H9 (cell line): Measurements from ENCODE around the gene MRTFA. TPM values are rescaled to one million over a fixed set of nuclear protein-coding genes. Genes with fewer than 3 reads are reported as not detected.

Source experiments
- DNase-seq: peaks from one replicate; pipeline ENCODE4 v3.0.0-alpha.2; 2017
- H2AFZ ChIP-seq: one replicate; pipeline ENCODE4 v1.6.1; 2013; ENCODE audit warnings: mild to moderate bottlenecking, low read length, control low read depth, moderate library complexity
- H2AK5ac ChIP-seq: 2 replicates; pipeline ENCODE4 v1.6.1; 2013; ENCODE audit warnings: low read length, control low read depth, mixed read lengths; ENCODE audit not compliant: insufficient read length
- H2BK120ac ChIP-seq: one replicate; pipeline ENCODE4 v1.6.1; 2013; ENCODE audit warnings: low read depth, mild to moderate bottlenecking, low read length, control low read depth, inconsistent platforms; ENCODE audit not compliant: poor library complexity, severe bottlenecking
- H2BK12ac ChIP-seq: 2 replicates; pipeline ENCODE4 v1.6.1; 2013; ENCODE audit warnings: low read length, control low read depth, mixed read lengths, low read depth; ENCODE audit not compliant: insufficient read length
- H2BK15ac ChIP-seq: 2 replicates; pipeline ENCODE4 v1.6.1; 2013; ENCODE audit warnings: low read depth, low read length, control low read depth
- H2BK20ac ChIP-seq: one replicate; pipeline ENCODE4 v1.6.1; 2013; ENCODE audit warnings: low read depth, mild to moderate bottlenecking, low read length, control low read depth, inconsistent platforms; ENCODE audit not compliant: poor library complexity, severe bottlenecking
- H2BK5ac ChIP-seq: 2 replicates; pipeline ENCODE4 v1.6.1; 2013; ENCODE audit warnings: low read length, control low read depth, mixed read lengths; ENCODE audit not compliant: insufficient read length
- H3K14ac ChIP-seq: 2 replicates; pipeline ENCODE4 v1.6.1; 2013; ENCODE audit warnings: low read length, control low read depth; ENCODE audit not compliant: insufficient read depth
- H3K18ac ChIP-seq: 2 replicates; pipeline ENCODE4 v1.6.1; 2013; ENCODE audit warnings: low read depth, mild to moderate bottlenecking, mixed read lengths, low read length, control low read depth; ENCODE audit not compliant: insufficient read length
- H3K23ac ChIP-seq: 2 replicates; pipeline ENCODE4 v1.6.1; 2013; ENCODE audit warnings: low read length, control low read depth, mixed read lengths, low read depth; ENCODE audit not compliant: insufficient read length
- H3K23me2 ChIP-seq: 2 replicates; pipeline ENCODE4 v1.6.1; 2013; ENCODE audit warnings: low read depth, mild to moderate bottlenecking, mixed read lengths, low read length, control low read depth; ENCODE audit not compliant: insufficient read length, poor library complexity, severe bottlenecking
- H3K27ac ChIP-seq: 2 replicates; pipeline ENCODE4 v1.5.1; 2013; ENCODE audit warnings: low read length, control low read depth, mixed read lengths, low read depth; ENCODE audit not compliant: insufficient read length
- H3K27me3 ChIP-seq: 2 replicates; pipeline ENCODE4 v1.6.1; 2013; ENCODE audit warnings: low read length, control low read depth, inconsistent platforms; ENCODE audit not compliant: insufficient read depth
- H3K4ac ChIP-seq: 2 replicates; pipeline ENCODE4 v1.6.1; 2013; ENCODE audit warnings: low read depth, mild to moderate bottlenecking, control low read depth, inconsistent platforms, low read length, moderate library complexity
- H3K4me1 ChIP-seq: 2 replicates; pipeline ENCODE4 v1.6.1; 2013; ENCODE audit warnings: low read length, control low read depth, inconsistent platforms; ENCODE audit not compliant: insufficient read depth
- H3K4me2 ChIP-seq: 2 replicates; pipeline ENCODE4 v1.6.1; 2013; ENCODE audit warnings: low read length, control low read depth, mixed read lengths; ENCODE audit not compliant: insufficient read length, insufficient read depth
- H3K56ac ChIP-seq: 2 replicates; pipeline ENCODE4 v1.6.1; 2013; ENCODE audit warnings: low read depth, mild to moderate bottlenecking, mixed read lengths, low read length, control low read depth; ENCODE audit not compliant: insufficient read length
- H3K79me1 ChIP-seq: 2 replicates; pipeline ENCODE4 v1.6.1; 2013; ENCODE audit warnings: low read depth, mild to moderate bottlenecking, moderate library complexity, low read length, control low read depth, inconsistent platforms; ENCODE audit not compliant: insufficient read depth, poor library complexity, severe bottlenecking
- H3K79me2 ChIP-seq: 2 replicates; pipeline ENCODE4 v1.6.1; 2013; ENCODE audit warnings: low read length, control low read depth, inconsistent platforms; ENCODE audit not compliant: insufficient read depth
- H3K9ac ChIP-seq: 2 replicates; pipeline ENCODE4 v1.6.1; 2013; ENCODE audit warnings: low read length, control low read depth, mixed read lengths; ENCODE audit not compliant: insufficient read length; ENCODE audit errors: extremely low read depth
- H3K9me3 ChIP-seq: one replicate; pipeline ENCODE4 v1.6.1; 2013; ENCODE audit warnings: low read depth, low read length, inconsistent platforms; ENCODE audit not compliant: control insufficient read depth
- H3T11ph ChIP-seq: one replicate; pipeline ENCODE4 v1.6.1; 2013; ENCODE audit warnings: mild to moderate bottlenecking, low read length, control low read depth, inconsistent platforms
- H4K20me1 ChIP-seq: one replicate; pipeline ENCODE4 v1.6.1; 2013; ENCODE audit not compliant: control insufficient read depth, insufficient read length, insufficient read depth
- H4K5ac ChIP-seq: 2 replicates; pipeline ENCODE4 v1.6.1; 2013; ENCODE audit warnings: low read depth, mild to moderate bottlenecking, mixed read lengths, low read length, control low read depth; ENCODE audit not compliant: insufficient read length
- H4K8ac ChIP-seq: replicated peaks from 2 replicates; pipeline ENCODE4 v1.6.1; 2013; ENCODE audit warnings: low read length, control low read depth, mixed read lengths, low read depth; ENCODE audit not compliant: insufficient read length
- H4K91ac ChIP-seq: 2 replicates; pipeline ENCODE4 v1.6.1; 2013; ENCODE audit warnings: low read depth, mild to moderate bottlenecking, moderate library complexity, mixed read lengths, low read length, control low read depth; ENCODE audit not compliant: insufficient read length
- H3K27ac Mint-ChIP-seq, 3 experiments: 2 replicates in 2 of 3; 3 replicates in 1 of 3; pipeline ENCODE4 v1.8.0; 2020 to 2021; ENCODE audit warnings: mixed read lengths in 3 of 3, mild to moderate bottlenecking in 1 of 3, moderate library complexity in 1 of 3
- H3K27me3 Mint-ChIP-seq: 2 replicates; pipeline ENCODE4 v1.8.0; 2021; ENCODE audit warnings: low read depth, mild to moderate bottlenecking, moderate library complexity, mixed read lengths
- H3K36me3 Mint-ChIP-seq, 3 experiments: 2 replicates in 2 of 3; 3 replicates in 1 of 3; pipeline ENCODE4 v1.8.0; 2020 to 2021; ENCODE audit warnings: low read depth in 3 of 3, mixed read lengths in 3 of 3; ENCODE audit not compliant: insufficient read depth in 1 of 3
- H3K4me1 Mint-ChIP-seq, 2 experiments: 2 replicates each; pipeline ENCODE4 v1.8.0; 2020; ENCODE audit warnings: mixed read lengths in 2 of 2
- H3K4me3 Mint-ChIP-seq, 2 experiments: 2 replicates in 1 of 2; 3 replicates in 1 of 2; pipeline ENCODE4 v1.8.0; 2020 to 2021; ENCODE audit warnings: mild to moderate bottlenecking in 2 of 2, mixed read lengths in 2 of 2, moderate library complexity in 1 of 2
- H3K9me3 Mint-ChIP-seq, 2 experiments: 2 replicates in 1 of 2; 3 replicates in 1 of 2; pipeline ENCODE4 v1.8.0; 2020; ENCODE audit warnings: mild to moderate bottlenecking in 2 of 2, mixed read lengths in 2 of 2, moderate library complexity in 1 of 2
- WGBS: extraction: QIAGEN DNeasy Blood & Tissue Kit; methylation state at CpG from one replicate; pipeline ENCODE4 v1.1.7; 2013; ENCODE audit warnings: missing lambda C conversion rate, low lambda C conversion rate, mixed read lengths; ENCODE audit not compliant: insufficient read length; ENCODE audit errors: extremely low coverage; 5-methylcytosine and 5-hydroxymethylcytosine counted together
- total RNA-seq: library from RNA; stranded (reverse); gene quantifications from 2 replicates; pipeline ENCODE4 v1.2.1, GENCODE V29; 2021
- TF ChIP-seq, protein P1 (sequence below): fragments of 200-600 bp; sonication (generic); conservative IDR thresholded peaks from 3 replicates; pipeline ENCODE4 v1.8.0; 2021; ENCODE audit warnings: antibody characterized with exemption, mild to moderate bottlenecking

MRTFA gene
- total RNA-seq, 1 experiment from 2014 or later, result 38.1 TPM

- no peaks in the 10 kb centered on the region for H3K79me1 ChIP-seq
- H4K8ac ChIP-seq, result no peak overlapping the region
- no peak overlapping the region for H3K4ac ChIP-seq
- Mint-ChIP-seq H3K4me3 (no peak overlapping the region), H3K27me3 (no peaks in the 10 kb centered on the region), H3K27ac (no peak overlapping the region), H3K4me1 (peaks cover 16 to 28% of the 10 kb centered on the region in 2 experiments), H3K9me3 (no peaks in the 10 kb centered on the region), H3K36me3 (peaks cover 3 to 4% (median 3%) of the 10 kb centered on the region in 3 experiments; a peak in 3 of 7 replicates)
- no peak overlapping the region for H2BK5ac ChIP-seq
- no peaks in the 10 kb centered on the region for H4K20me1 ChIP-seq
- no peaks in the 10 kb centered on the region for H3K27me3 ChIP-seq
- H3K9me3 ChIP-seq, result no peaks in the 10 kb centered on the region
- no peaks in the 10 kb centered on the region; the same call in 1 of the 2 replicates for H3K79me2 ChIP-seq
- no peak overlapping the region for H3T11ph ChIP-seq
- no peak overlapping the region for H3K18ac ChIP-seq
- no peak overlapping the region for H3K27ac ChIP-seq
- H4K5ac ChIP-seq, result no peak overlapping the region
- H2AFZ ChIP-seq, result no peak overlapping the region
- H2AK5ac ChIP-seq, result no peak overlapping the region
- no peaks in the 10 kb centered on the region for H3K4me1 ChIP-seq
- no CpG with 5 or more reads among the region's 3 CpGs for WGBS
- H3K14ac ChIP-seq, result no peak overlapping the region
- no peak overlapping the region for H2BK120ac ChIP-seq
- no peaks in the 10 kb centered on the region for H3K23me2 ChIP-seq
- H3K4me2 ChIP-seq, result no peak overlapping the region
- no peak overlapping the region for H2BK15ac ChIP-seq
- TF ChIP-seq, protein P1, sequence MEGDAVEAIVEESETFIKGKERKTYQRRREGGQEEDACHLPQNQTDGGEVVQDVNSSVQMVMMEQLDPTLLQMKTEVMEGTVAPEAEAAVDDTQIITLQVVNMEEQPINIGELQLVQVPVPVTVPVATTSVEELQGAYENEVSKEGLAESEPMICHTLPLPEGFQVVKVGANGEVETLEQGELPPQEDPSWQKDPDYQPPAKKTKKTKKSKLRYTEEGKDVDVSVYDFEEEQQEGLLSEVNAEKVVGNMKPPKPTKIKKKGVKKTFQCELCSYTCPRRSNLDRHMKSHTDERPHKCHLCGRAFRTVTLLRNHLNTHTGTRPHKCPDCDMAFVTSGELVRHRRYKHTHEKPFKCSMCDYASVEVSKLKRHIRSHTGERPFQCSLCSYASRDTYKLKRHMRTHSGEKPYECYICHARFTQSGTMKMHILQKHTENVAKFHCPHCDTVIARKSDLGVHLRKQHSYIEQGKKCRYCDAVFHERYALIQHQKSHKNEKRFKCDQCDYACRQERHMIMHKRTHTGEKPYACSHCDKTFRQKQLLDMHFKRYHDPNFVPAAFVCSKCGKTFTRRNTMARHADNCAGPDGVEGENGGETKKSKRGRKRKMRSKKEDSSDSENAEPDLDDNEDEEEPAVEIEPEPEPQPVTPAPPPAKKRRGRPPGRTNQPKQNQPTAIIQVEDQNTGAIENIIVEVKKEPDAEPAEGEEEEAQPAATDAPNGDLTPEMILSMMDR, result no peak
- no peak overlapping the region for H3K23ac ChIP-seq
- no peak overlapping the region for H3K56ac ChIP-seq
- H2BK20ac ChIP-seq, result no peak overlapping the region
- no peak overlapping the region for H2BK12ac ChIP-seq
- no peak overlapping the region for H4K91ac ChIP-seq
- DNase-seq, result no peak
- H3K9ac ChIP-seq, result no peak overlapping the region
These were observed 76.0 kb downstream of the MRTFA start for GRCh38 chr22:40560551-40560950.
